Peyer's patch (tissue), 4 donors: Measurements from ENCODE around the gene SEPTIN5.

ENCODE experiments used
- CTCF ChIP-seq, 6 experiments: fragments of 450-650 bp in 4 of 6; fragments of 200-600 bp in 2 of 6; sonication (generic) in 1 of 6; IDR thresholded peaks; one replicate each; pipeline ENCODE4 v1.5.1; 2017 to 2019; ENCODE audit warnings: antibody characterized with exemption in 6 of 6, mild to moderate bottlenecking in 3 of 6, moderate library complexity in 1 of 6
- POLR2A ChIP-seq, 2 donors: fragments of 450-650 bp; IDR thresholded peaks; one replicate each; pipeline ENCODE4 v1.5.1; 2017; ENCODE audit warnings: antibody characterized with exemption in 2 of 2, mild to moderate bottlenecking in 2 of 2, moderate library complexity in 2 of 2

- TF ChIP-seq CTCF (IDR thresholded peaks at IDR 0.05): no peak
- TF ChIP-seq POLR2A (IDR thresholded peaks at IDR 0.05): no peak
Measured at GRCh38 chr22:19705181-19705934, 8.9 kb upstream of the SEPTIN5 start.
